Fibroblast of lung (primary cell): Measurements from ENCODE around the gene TBX1. TPM values are rescaled to one million over a fixed set of nuclear protein-coding genes. Genes with fewer than 3 reads are reported as not detected.
A peak's percentile ranks its signal among the peaks of the same experiment; 100 is the strongest.
"Not testable (repeated sequence)": the region's sequence is repeated elsewhere in the genome, so short reads cannot be mapped to it uniquely, and the experiment has no call there.

Source experiments
- DNase-seq, 2 donors: peaks; one replicate each; pipeline versions ENCODE4 v3.0.0 to v3.0.0-alpha.2; 2010; ENCODE audit warnings: low read depth in 2 of 2
- H2AFZ ChIP-seq: 2 replicates; pipeline ENCODE4 v1.5.1; 2012; ENCODE audit warnings: low read length, control low read depth, inconsistent platforms
- H3K27ac ChIP-seq: 2 replicates; pipeline ENCODE4 v1.5.1; 2011; ENCODE audit warnings: low read length, control low read depth; ENCODE audit not compliant: insufficient read depth
- H3K27me3 ChIP-seq: 2 replicates; pipeline ENCODE4 v1.5.1; 2011; ENCODE audit warnings: mild to moderate bottlenecking, low read length; ENCODE audit not compliant: control insufficient read depth, insufficient read depth
- H3K36me3 ChIP-seq: 2 replicates; pipeline ENCODE4 v1.5.1; 2011; ENCODE audit warnings: low read length; ENCODE audit not compliant: control insufficient read depth, insufficient read depth
- H3K4me1 ChIP-seq: 2 replicates; pipeline ENCODE4 v1.5.1; 2011; ENCODE audit warnings: low read length; ENCODE audit not compliant: control insufficient read depth, insufficient read depth; ENCODE audit errors: extremely low read depth
- H3K4me2 ChIP-seq: 2 replicates; pipeline ENCODE4 v1.5.1; 2011; ENCODE audit warnings: low read length, control low read depth; ENCODE audit not compliant: insufficient read depth; ENCODE audit errors: extremely low read depth
- H3K4me3 ChIP-seq, 4 experiments: fragments of 200-600 bp in 1 of 4; sonication (generic) in 1 of 4; replicated peaks in 1 of 4; 2 replicates each; pipeline ENCODE4 v1.5.1; 2011 to 2016; ENCODE audit warnings: low read length in 4 of 4, low read depth in 3 of 4, mild to moderate bottlenecking in 3 of 4, control low read depth in 2 of 4, inconsistent platforms in 1 of 4, mixed read lengths in 1 of 4; ENCODE audit not compliant: insufficient read depth in 1 of 4; ENCODE audit errors: control extremely low read depth in 1 of 4
- H3K79me2 ChIP-seq: 2 replicates; pipeline ENCODE4 v1.5.1; 2012; ENCODE audit warnings: mild to moderate bottlenecking, low read length, inconsistent platforms; ENCODE audit not compliant: control insufficient read depth, insufficient read depth
- H3K9ac ChIP-seq: 2 replicates; pipeline ENCODE4 v1.5.1; 2011; ENCODE audit warnings: mild to moderate bottlenecking, low read length, control low read depth; ENCODE audit not compliant: insufficient read depth
- H3K9me3 ChIP-seq: 2 replicates; pipeline ENCODE4 v1.5.1; 2012; ENCODE audit warnings: low read depth, low read length; ENCODE audit not compliant: control insufficient read depth, insufficient read depth
- H4K20me1 ChIP-seq: 2 replicates; pipeline ENCODE4 v1.5.1; 2011; ENCODE audit warnings: low read length; ENCODE audit not compliant: control insufficient read depth, insufficient read depth; ENCODE audit errors: extremely low read depth
- EZH2 ChIP-seq: IDR thresholded peaks from 2 replicates; pipeline ENCODE4 v1.5.1; 2012; ENCODE audit warnings: low read length, control low read depth, mild to moderate bottlenecking; ENCODE audit errors: missing control alignments
- polyA plus RNA-seq, 2 donors: library from polyadenylated mRNA; depleted of rRNA in 1 of 2; stranded (reverse) in 1 of 2; unstranded in 1 of 2; fragments of >200 nt; gene quantifications; 2 replicates each; pipeline ENCODE4 v1.2.1, GENCODE V29; 2011 to 2012; ENCODE audit warnings: missing spikeins in 1 of 2
- total RNA-seq: library from RNA; depleted of rRNA; stranded (reverse); fragments of >200 nt; gene quantifications from 2 replicates; pipeline ENCODE4 v1.2.1, GENCODE V29; 2014
- TF ChIP-seq, protein P1 (sequence below), 2 donors: IDR thresholded peaks in 1 of 2; conservative IDR thresholded peaks in 1 of 2; 1 replicate in 1 of 2; 2 replicates in 1 of 2; pipeline ENCODE4 v1.5.1; 2011 to 2012; ENCODE audit warnings: low read length in 2 of 2, control low read depth in 1 of 2, inconsistent platforms in 1 of 2, low read depth in 1 of 2, mild to moderate bottlenecking in 1 of 2

Gene TBX1
- total and polyA plus RNA-seq, 2 donors (not counting 1 experiment from before 2014, with no cell fraction given) = not detected

DNA sequence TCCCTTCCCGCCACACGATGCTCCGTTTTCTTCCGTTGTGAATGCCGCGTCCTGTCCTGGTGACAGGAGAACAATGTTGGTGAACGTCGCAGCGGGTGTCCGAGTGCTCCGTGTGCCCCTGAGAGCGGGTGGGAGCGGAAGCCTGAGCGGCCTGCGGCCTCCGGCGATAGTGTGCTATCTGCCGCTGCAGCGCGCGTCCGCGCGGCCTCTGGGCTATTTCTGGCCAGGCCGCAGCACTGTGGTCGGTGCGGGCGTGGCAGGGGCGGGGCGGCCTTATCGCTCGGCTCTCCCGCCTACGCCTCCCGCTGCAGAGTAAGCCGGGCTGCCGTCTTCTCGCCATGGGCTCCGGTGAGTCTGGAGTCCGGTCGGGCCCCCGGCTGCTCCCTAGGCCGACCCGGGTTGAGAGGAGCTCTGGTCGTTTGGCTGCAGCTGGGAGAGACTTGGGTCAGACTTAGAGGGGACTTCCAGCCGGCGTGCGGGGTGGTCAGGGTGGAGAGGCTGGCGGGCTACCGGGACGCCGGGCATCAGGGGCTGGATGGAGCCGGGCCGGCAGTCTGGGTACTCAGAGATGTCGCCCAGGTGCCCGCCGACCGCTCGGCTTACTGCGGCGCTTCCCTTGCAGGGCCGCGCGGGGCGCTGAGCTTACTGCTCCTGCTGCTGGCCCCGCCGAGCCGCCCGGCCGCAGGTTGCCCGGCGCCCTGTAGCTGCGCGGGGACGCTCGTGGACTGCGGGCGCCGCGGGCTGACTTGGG lies 37.2 kb upstream of the TBX1 start, which contains the start of gene GP1BB:
Gene GP1BB, plus strand, starts transcription at position 308 of the 751 bp plus-strand sequence. Its CDS starts 31 bp downstream, at position 339.
- H3K4me1 ChIP-seq = no peaks in the 10 kb centered on the region
- no peak within 1 kb of the TSS for H3K4me2 ChIP-seq
- H3K27me3 ChIP-seq = no peaks in the 10 kb centered on the region
- DNase-seq = peak in 1 of 2 donors; percentile 54
- H2AFZ ChIP-seq = no peak within 1 kb of the TSS
- no peak within 1 kb of the TSS for H3K9ac ChIP-seq
- no peak for TF ChIP-seq EZH2
- TF ChIP-seq, protein P1, sequence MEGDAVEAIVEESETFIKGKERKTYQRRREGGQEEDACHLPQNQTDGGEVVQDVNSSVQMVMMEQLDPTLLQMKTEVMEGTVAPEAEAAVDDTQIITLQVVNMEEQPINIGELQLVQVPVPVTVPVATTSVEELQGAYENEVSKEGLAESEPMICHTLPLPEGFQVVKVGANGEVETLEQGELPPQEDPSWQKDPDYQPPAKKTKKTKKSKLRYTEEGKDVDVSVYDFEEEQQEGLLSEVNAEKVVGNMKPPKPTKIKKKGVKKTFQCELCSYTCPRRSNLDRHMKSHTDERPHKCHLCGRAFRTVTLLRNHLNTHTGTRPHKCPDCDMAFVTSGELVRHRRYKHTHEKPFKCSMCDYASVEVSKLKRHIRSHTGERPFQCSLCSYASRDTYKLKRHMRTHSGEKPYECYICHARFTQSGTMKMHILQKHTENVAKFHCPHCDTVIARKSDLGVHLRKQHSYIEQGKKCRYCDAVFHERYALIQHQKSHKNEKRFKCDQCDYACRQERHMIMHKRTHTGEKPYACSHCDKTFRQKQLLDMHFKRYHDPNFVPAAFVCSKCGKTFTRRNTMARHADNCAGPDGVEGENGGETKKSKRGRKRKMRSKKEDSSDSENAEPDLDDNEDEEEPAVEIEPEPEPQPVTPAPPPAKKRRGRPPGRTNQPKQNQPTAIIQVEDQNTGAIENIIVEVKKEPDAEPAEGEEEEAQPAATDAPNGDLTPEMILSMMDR (conservative IDR thresholded peaks at IDR 0.05 in 1 of 2, IDR thresholded peaks at IDR 0.05 in 1 of 2; ENCODE audit: low read depth in 1 of 2, low read length in 2 of 2) = no peak
- H3K4me3 ChIP-seq = no peak within 1 kb of the TSS
- H4K20me1 ChIP-seq = no peaks in the 10 kb centered on the region
- H3K9me3 ChIP-seq = no peaks in the 10 kb centered on the region
- H3K27ac ChIP-seq = no peak within 1 kb of the TSS
- H3K36me3 ChIP-seq = no peaks in the 10 kb centered on the region
- no peaks in the 10 kb centered on the region for H3K79me2 ChIP-seq

DNA sequence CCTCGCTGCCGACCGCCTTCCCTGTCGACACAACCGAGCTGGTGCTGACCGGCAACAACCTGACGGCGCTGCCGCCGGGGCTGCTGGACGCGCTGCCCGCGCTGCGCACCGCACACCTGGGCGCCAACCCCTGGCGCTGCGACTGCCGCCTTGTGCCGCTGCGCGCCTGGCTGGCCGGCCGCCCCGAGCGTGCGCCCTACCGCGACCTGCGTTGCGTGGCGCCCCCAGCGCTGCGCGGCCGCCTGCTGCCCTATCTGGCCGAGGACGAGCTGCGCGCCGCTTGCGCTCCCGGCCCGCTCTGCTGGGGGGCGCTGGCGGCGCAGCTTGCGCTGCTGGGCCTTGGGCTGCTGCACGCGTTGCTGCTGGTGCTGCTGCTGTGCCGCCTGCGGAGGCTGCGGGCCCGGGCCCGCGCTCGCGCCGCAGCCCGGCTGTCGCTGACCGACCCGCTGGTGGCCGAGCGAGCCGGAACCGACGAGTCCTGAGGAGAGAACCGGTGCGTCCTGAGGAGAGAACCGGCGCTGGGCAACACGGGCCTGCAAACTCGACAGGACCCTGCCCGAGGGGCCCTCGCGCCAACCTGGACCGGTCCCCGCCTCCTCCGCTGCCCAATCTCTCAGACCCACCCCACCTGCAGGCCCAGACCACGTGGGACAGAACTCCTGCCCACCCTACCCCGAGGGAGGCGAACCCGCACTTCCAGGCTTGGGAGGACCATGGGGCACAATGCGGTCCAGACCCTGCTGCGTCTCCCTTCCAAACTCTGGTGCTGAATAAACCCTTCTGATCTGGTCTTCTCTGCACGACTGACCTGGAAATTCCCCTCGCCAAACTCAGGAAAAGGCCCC lies 36.4 kb upstream of the TBX1 start:
- H3K4me2 ChIP-seq = no peak overlapping the region
- no peak overlapping the region for H3K4me3 ChIP-seq
- no peak overlapping the region for H3K27ac ChIP-seq
- H2AFZ ChIP-seq = no peak overlapping the region
- no peak overlapping the region for H3K9ac ChIP-seq
- no peaks in the 10 kb centered on the region for H3K4me1 ChIP-seq
- no peaks in the 10 kb centered on the region for H3K9me3 ChIP-seq
- H4K20me1 ChIP-seq = no peaks in the 10 kb centered on the region
- no peaks in the 10 kb centered on the region for H3K36me3 ChIP-seq
- H3K27me3 ChIP-seq = no peaks in the 10 kb centered on the region
- H3K79me2 ChIP-seq = no peaks in the 10 kb centered on the region
- DNase-seq = peak in 1 of 2 donors; percentile 40
- no peak for TF ChIP-seq EZH2
- TF ChIP-seq, protein P1 (conservative IDR thresholded peaks at IDR 0.05 in 1 of 2, IDR thresholded peaks at IDR 0.05 in 1 of 2; ENCODE audit: low read depth in 1 of 2, low read length in 2 of 2) = no peak

DNA sequence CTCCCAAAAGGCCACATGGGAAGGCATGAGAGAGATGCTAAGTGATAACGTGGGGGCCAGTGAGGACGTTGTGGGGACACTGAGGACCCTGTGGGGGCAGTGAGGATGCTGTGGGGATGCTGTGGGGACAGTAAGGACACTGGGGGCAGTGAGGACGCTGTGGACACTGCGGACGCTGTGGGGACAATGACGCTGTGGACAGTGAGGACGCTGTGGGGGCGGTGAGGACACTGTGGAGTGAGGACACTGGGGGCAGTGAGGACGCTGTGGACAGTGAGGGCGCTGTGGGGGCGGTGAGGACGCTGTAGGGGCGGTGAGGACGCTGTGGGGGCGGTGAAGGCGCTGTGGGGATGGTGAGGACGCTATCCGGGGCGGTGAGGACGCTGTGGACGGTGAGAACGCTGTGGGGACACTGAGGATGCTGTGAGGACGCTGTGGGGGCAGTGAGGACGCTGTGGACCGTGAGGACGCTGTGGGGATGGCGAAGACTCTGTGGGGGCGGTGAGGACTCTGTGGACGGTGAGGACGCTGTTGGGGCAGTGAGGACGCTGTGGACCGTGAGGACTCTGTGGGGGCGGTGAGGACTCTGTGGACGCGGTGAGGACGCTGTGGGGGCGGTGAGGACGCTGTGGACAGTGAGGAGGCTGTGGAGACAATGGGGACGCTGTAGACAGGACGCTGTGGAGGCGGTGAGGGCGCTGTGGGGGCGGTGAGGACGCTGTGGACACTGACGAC lies 35.5 kb upstream of the TBX1 start:
- Histone ChIP-seq H3K27me3 (no peaks in the 10 kb centered on the region), H3K4me3 (no peak overlapping the region), H3K4me2 (no peak overlapping the region), H3K79me2 (no peaks in the 10 kb centered on the region), H3K9me3 (no peaks in the 10 kb centered on the region), H3K36me3 (no peaks in the 10 kb centered on the region), H2AFZ (no peak overlapping the region), H4K20me1 (no peaks in the 10 kb centered on the region), H3K4me1 (no peaks in the 10 kb centered on the region), H3K27ac (no peak overlapping the region), H3K9ac (no peak overlapping the region)
- DNase-seq = no peak
- TF ChIP-seq, protein P1 (conservative IDR thresholded peaks at IDR 0.05 in 1 of 2, IDR thresholded peaks at IDR 0.05 in 1 of 2; ENCODE audit: low read depth in 1 of 2, low read length in 2 of 2) = no peak
- no peak for TF ChIP-seq EZH2

DNA sequence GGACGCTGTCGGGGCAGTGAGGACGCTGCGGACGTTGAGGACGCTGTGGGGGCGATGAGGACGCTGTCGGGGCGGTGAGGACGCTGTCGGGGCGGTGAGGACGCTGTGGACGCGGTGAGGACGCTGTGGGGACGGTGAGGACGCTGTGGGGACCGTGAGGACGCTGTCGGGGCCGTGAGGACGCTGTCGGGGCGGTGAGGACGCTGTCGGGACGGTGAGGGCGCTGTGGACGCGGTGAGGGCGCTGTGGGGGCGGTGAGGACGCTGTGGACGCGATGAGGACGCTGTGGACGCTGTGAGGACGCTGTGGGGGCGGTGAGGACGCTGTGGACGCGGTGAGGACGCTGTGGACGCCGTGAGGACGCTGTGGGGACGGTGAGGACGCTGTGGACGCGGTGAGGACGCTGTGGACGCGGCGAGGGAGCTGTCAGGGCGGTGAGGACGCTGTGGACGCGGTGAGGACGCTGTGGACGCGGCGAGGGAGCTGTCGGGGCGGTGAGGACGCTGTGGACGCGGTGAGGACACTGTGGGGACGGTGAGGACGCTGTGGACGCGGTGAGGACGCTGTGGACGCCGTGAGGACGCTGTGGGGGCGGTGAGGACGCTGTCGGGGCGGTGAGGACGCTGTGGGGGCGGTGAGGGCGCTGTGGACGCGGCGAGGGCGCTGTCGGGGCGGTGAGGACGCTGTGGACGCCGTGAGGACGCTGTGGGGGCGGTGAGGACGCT lies 34.4 kb upstream of the TBX1 start:
- H3K79me2 ChIP-seq, H3K4me3 ChIP-seq, H3K36me3 ChIP-seq: not testable (repeated sequence)

More for the DNA sequence above, 34.4 kb upstream of the TBX1 start:
- H3K9me3 ChIP-seq, DNase-seq, H2AFZ ChIP-seq, H3K9ac ChIP-seq, H3K27ac ChIP-seq, H3K27me3 ChIP-seq, H3K4me1 ChIP-seq, H4K20me1 ChIP-seq, H3K4me2 ChIP-seq: not testable (repeated sequence)
